Measurements from ENCODE around the gene TRNAU1AP. TPM values are rescaled to one million over a fixed set of nuclear protein-coding genes. Genes with fewer than 3 reads are reported as not detected.
"Not testable (repeated sequence)": the region's sequence is repeated elsewhere in the genome, so short reads cannot be mapped to it uniquely, and the experiment has no call there.

TRNAU1AP gene
- total RNA-seq, 3 donors from 2014 or later (not counting 1 experiment from before 2014, with no cell fraction given) = 28.3 to 38.7 (median 32.1) TPM

- Mint-ChIP-seq H3K36me3 (no peaks in the 10 kb centered on the region), H3K27me3 (ENCODE audit: low read depth in 2 of 2) (no peaks in the 10 kb centered on the region), H3K4me1 (peaks cover 15 to 22% of the 10 kb centered on the region in 2 donors), H3K27ac (peak overlapping the region in 1 of 2 donors; percentile 38), H3K4me3 (no peak overlapping the region), H3K9me3 (no peaks in the 10 kb centered on the region)
- WGBS (ENCODE audit: insufficient coverage) = 93% methylated on average over 7 of the region's 10 CpGs
- intact Hi-C loops (cut with micrococcal nuclease) = loop anchor here (2.0 kb wide), 1 partner anchor 15 kb away; no protein-coding TSS in a partner anchor
- DNase-seq (no peak), ATAC-seq (no peak)
- no peaks in the 10 kb centered on the region for H3K27me3 ChIP-seq (ENCODE audit: control insufficient read depth, insufficient read depth, low read length)
- peaks cover 16% of the 10 kb centered on the region for H3K4me1 ChIP-seq (ENCODE audit: control insufficient read depth, insufficient read depth, low read length)
- no peak overlapping the region for H3K4me3 ChIP-seq (ENCODE audit: low read length)
- no peak for TF ChIP-seq CTCF (IDR thresholded peaks at IDR 0.05)
- no peaks in the 10 kb centered on the region for H3K36me3 ChIP-seq (ENCODE audit: control insufficient read depth, insufficient read depth, low read length)
- no peak overlapping the region for H3K27ac ChIP-seq (ENCODE audit: low read length)
- H3K9me3 ChIP-seq (ENCODE audit: control insufficient read depth, insufficient read depth, low read length) = no peaks in the 10 kb centered on the region
Measured at GRCh38 chr1:28519946-28520725, 32.7 kb upstream of the TRNAU1AP start.

DNA sequence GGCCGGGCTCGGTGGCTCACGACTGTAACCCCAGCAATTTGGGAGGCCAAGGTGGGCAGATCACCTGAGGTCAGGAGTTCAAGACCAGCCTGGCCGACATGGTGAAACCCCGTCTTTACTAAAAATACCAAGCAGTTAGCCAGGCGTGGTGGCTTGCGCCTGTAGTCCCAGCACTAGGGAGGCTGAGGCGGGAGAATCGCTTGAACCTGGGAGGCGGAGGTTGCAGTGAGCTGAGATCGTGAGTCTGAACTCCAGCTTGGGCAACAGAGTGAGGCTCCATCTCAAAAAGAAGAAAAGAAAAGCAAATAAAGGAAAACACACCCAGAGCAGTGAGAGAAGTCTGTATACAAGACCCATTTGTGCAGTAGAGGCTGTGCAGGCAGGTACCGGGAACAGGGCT, 32.1 kb upstream of the TRNAU1AP start:
- H3K36me3 ChIP-seq (ENCODE audit: control insufficient read depth, insufficient read depth, low read length); H3K36me3 Mint-ChIP-seq; ATAC-seq; H3K27me3 Mint-ChIP-seq (ENCODE audit: low read depth in 2 of 2); H3K9me3 Mint-ChIP-seq; H3K9me3 ChIP-seq (ENCODE audit: control insufficient read depth, insufficient read depth, low read length); DNase-seq; H3K27ac ChIP-seq (ENCODE audit: low read length); H3K4me3 Mint-ChIP-seq; H3K4me3 ChIP-seq (ENCODE audit: low read length); H3K27me3 ChIP-seq (ENCODE audit: control insufficient read depth, insufficient read depth, low read length); intact Hi-C loops (cut with micrococcal nuclease): not testable (repeated sequence)
- peaks cover 16% of the 10 kb centered on the region for H3K4me1 ChIP-seq (ENCODE audit: control insufficient read depth, insufficient read depth, low read length)
- H3K4me1 Mint-ChIP-seq = peaks cover 15 to 22% of the 10 kb centered on the region in 2 donors
- peak overlapping the region in 1 of 2 donors; percentile 38 for H3K27ac Mint-ChIP-seq
- WGBS (ENCODE audit: insufficient coverage) = 94% methylated on average over 12 of the region's 12 CpGs

DNA sequence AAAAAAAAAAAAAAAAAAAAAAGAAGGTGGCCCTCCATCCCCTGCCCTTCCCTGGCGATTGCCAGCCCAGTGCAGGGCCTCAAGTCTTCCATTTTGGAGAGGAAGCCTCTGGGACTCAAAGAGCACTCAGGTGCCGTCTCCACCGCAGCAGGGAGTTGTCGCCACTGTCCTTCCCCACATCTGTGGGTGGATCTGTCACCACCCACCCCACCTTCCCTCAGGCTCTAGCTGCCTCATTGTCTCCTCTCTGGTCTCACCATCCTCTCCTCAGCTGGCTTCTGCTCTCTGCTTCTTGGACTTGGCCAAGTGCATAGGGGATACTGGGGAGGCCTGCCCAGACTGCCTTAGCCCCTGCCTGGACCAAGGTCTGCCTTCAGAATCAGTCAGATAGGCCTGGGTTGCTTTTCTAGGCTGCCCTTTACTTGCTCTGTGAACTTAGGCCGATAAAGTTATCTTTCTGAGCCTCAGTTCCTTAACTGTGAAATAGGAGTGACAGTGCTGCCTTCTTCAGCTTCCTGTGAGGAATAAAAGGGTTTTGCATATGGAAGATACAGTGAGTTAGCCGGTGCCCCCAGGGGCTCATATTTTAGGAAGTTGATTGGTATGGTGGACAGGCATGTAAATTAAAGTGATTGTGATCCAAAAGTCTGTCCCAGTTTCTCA, 31.3 kb upstream of the TRNAU1AP start:
- Histone ChIP-seq H3K27ac (ENCODE audit: low read length) (no peak overlapping the region), H3K9me3 (ENCODE audit: control insufficient read depth, insufficient read depth, low read length) (no peaks in the 10 kb centered on the region), H3K4me1 (ENCODE audit: control insufficient read depth, insufficient read depth, low read length) (peaks cover 16% of the 10 kb centered on the region), H3K36me3 (ENCODE audit: control insufficient read depth, insufficient read depth, low read length) (no peaks in the 10 kb centered on the region), H3K27me3 (ENCODE audit: control insufficient read depth, insufficient read depth, low read length) (no peaks in the 10 kb centered on the region), H3K4me3 (ENCODE audit: low read length) (no peak overlapping the region)
- no peaks in the 10 kb centered on the region for H3K27me3 Mint-ChIP-seq (ENCODE audit: low read depth in 2 of 2)
- H3K36me3 Mint-ChIP-seq = no peaks in the 10 kb centered on the region
- TF ChIP-seq CTCF (IDR thresholded peaks at IDR 0.05) = no peak
- H3K9me3 Mint-ChIP-seq = no peaks in the 10 kb centered on the region
- H3K27ac Mint-ChIP-seq = peak overlapping the region in 1 of 2 donors; percentile 4
- H3K4me1 Mint-ChIP-seq = peaks cover 15 to 22% of the 10 kb centered on the region in 2 donors
- no peak overlapping the region for H3K4me3 Mint-ChIP-seq
- intact Hi-C loops (cut with micrococcal nuclease) = no loop called here
- 91% methylated on average over 6 of the region's 6 CpGs for WGBS (ENCODE audit: insufficient coverage)
- ATAC-seq (no peak), DNase-seq (no peak)

DNA sequence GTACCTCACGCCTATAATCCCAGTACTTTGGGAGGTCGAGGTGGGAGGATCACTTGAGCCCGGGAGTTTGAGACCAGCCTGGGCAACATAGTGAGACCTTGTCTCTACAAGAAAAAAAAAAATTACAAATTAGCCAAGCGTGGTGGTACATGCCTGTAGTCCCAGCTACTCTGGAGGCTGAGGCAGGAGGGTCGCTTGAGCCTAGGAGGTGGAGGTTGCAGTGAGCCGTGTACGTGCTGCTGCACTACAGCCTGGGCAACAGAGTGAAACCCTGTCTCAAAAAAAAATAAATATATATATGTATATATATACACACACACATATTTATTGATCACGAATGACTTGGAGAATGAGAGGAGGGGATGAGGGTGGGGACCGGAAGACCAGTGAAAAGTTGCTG, 30.3 kb upstream of the TRNAU1AP start:
- H3K9me3 Mint-ChIP-seq; ATAC-seq; H3K27me3 ChIP-seq (ENCODE audit: control insufficient read depth, insufficient read depth, low read length); H3K27ac ChIP-seq (ENCODE audit: low read length); H3K36me3 ChIP-seq (ENCODE audit: control insufficient read depth, insufficient read depth, low read length); H3K27ac Mint-ChIP-seq; H3K9me3 ChIP-seq (ENCODE audit: control insufficient read depth, insufficient read depth, low read length); DNase-seq; H3K36me3 Mint-ChIP-seq; intact Hi-C loops (cut with micrococcal nuclease); H3K27me3 Mint-ChIP-seq (ENCODE audit: low read depth in 2 of 2); H3K4me3 Mint-ChIP-seq; H3K4me3 ChIP-seq (ENCODE audit: low read length): not testable (repeated sequence)
- H3K4me1 Mint-ChIP-seq = peaks cover 13 to 17% of the 10 kb centered on the region in 2 donors
- WGBS (ENCODE audit: insufficient coverage) = 99% methylated on average over 7 of the region's 9 CpGs
- H3K4me1 ChIP-seq (ENCODE audit: control insufficient read depth, insufficient read depth, low read length) = peaks cover 15% of the 10 kb centered on the region

DNA sequence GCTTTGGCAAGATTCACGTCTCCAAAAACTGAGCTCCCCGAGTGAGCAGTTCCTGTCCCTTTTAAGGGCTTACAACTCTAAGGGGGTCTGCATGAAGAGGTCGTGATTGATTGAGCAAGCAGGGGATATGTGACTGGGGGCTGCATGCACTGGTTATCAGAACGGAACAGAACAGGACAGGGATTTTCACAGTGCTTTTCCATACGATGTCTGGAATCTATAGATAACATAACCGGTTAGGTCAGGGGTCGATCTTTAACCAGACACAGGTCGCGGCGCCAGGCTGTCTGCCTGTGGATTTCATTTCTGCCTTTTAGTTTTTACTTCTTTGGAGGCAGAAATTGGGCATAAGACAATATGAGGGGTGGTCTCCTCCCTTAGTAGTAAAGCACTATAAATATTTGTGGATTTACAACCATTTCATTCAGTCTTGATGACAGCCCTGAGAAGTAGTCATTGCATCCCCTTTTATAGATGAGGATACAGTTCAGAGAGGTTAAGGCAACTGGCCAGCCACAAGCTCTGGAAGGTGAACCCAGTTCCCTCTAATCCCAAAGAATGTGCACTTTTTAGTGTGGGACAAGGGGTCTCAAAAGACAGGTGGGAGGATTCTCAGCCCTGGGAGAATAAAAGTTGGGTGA, 27.8 kb upstream of the TRNAU1AP start:
- ATAC-seq; H3K4me1 Mint-ChIP-seq; H3K4me1 ChIP-seq (ENCODE audit: control insufficient read depth, insufficient read depth, low read length); H3K36me3 ChIP-seq (ENCODE audit: control insufficient read depth, insufficient read depth, low read length); intact Hi-C loops (cut with micrococcal nuclease); H3K27me3 ChIP-seq (ENCODE audit: control insufficient read depth, insufficient read depth, low read length); H3K27ac Mint-ChIP-seq; H3K36me3 Mint-ChIP-seq; H3K9me3 Mint-ChIP-seq; H3K4me3 ChIP-seq (ENCODE audit: low read length); H3K9me3 ChIP-seq (ENCODE audit: control insufficient read depth, insufficient read depth, low read length); H3K27ac ChIP-seq (ENCODE audit: low read length); H3K27me3 Mint-ChIP-seq (ENCODE audit: low read depth in 2 of 2); DNase-seq; H3K4me3 Mint-ChIP-seq: not testable (repeated sequence)
- 93% methylated on average over 10 of the region's 10 CpGs for WGBS (ENCODE audit: insufficient coverage)

Measured in natural killer cell (primary cell).